Measurements from ENCODE around the gene USP48. TPM values are rescaled to one million over a fixed set of nuclear protein-coding genes. Genes with fewer than 3 reads are reported as not detected.
A peak's percentile ranks its signal among the peaks of the same experiment; 100 is the strongest.

The USP48 gene
- total and polyA plus RNA-seq, 2 of the 4 experiments (the other 2 are of a cell fraction), result 24.7 to 25.0 TPM

DNA sequence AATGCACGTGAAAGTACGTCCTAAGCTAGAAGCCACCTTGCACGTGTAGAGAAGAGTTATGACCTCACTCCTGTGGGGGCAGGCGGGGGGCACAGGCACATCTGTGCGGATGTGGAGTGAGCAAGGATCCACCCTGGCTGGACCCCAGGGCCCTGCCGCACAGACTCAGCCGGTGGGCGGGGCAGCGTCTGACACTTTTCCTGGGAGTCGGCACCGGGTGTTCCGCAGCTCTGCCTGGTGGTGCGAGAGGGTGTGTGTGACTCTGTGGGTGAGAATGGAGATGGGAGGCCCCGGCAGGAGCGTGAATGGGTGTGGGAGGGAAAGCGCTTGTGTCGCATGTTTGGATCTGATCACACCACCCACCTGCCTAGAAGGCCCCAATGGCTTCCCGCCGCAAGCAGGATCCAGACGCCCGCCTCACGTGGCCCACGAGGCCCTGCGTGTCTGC, 143.3 kb downstream of the USP48 start:
- no peaks in the 10 kb centered on the region for H3K9me3 ChIP-seq (ENCODE audit: control insufficient read depth, insufficient read depth, low read length)
- no peak overlapping the region for H2BK5ac ChIP-seq (ENCODE audit: low read depth, low read length, poor library complexity, severe bottlenecking)
- ATAC-seq (ENCODE audit: low read depth) (no peak), DNase-seq (no peak)
- H3K36me3 ChIP-seq (ENCODE audit: control insufficient read depth, insufficient read depth, low read length), result no peaks in the 10 kb centered on the region
- 0 out of 2 replicates have a peak, but pooled peaks cover 5% of the 10 kb centered on the region for H4K20me1 ChIP-seq (ENCODE audit: insufficient read depth, low read length)
- H4K5ac ChIP-seq (ENCODE audit: low read depth, low read length), result no peak overlapping the region
- no peak overlapping the region for H3K23ac ChIP-seq (ENCODE audit: low read depth, low read length)
- H2AFZ ChIP-seq (replicated peaks; ENCODE audit: low read length, poor library complexity), result peak overlapping the region; percentile 72
- CTCF ChIA-PET, result no interaction called here
- no peak overlapping the region for H3K4me3 ChIP-seq (ENCODE audit: insufficient read depth, low read depth, low read length)
- intact Hi-C loops (cut with micrococcal nuclease), result no loop called here
- no peak overlapping the region for H3K4me2 ChIP-seq (ENCODE audit: low read depth, low read length)
- H2BK20ac ChIP-seq (ENCODE audit: low read depth, low read length), result no peak overlapping the region
- H3K9ac ChIP-seq (ENCODE audit: low read depth, low read length), result no peak overlapping the region
- H3K27me3 ChIP-seq (ENCODE audit: control insufficient read depth, insufficient read depth, low read length), result peaks cover 31% of the 10 kb centered on the region
- H3K9me1 ChIP-seq (ENCODE audit: insufficient read depth, low read length), result peaks cover 8% of the 10 kb centered on the region; the same call in 1 of the 2 replicates
- H2BK120ac ChIP-seq (ENCODE audit: low read depth, low read length), result no peak overlapping the region
- in situ Hi-C loops (cut with MboI; ENCODE audit: low sequenced_read_pairs), result no loop called here
- 32% methylated on average over 11 of the region's 24 CpGs; no CpG with 5 or more reads in 1 of the 2 experiments for WGBS, 2 experiments (ENCODE audit: extremely low coverage in 2 of 2, insufficient read length in 1 of 2)
- no peak overlapping the region for H3K14ac ChIP-seq (replicated peaks; ENCODE audit: low read depth, low read length)
- dilution Hi-C loops (cut with HindIII; ENCODE audit: low sequenced_read_pairs, unreplicated experiment), result no loop called here
- no peaks in the 10 kb centered on the region for H3K79me1 ChIP-seq (ENCODE audit: low read depth in 1 of 2, low read length in 2 of 2)
- H4K8ac ChIP-seq (ENCODE audit: low read depth in 2 of 2, low read length in 2 of 2), result no peak overlapping the region
- no peak overlapping the region for H3K18ac ChIP-seq (ENCODE audit: low read depth, low read length)
- BruUV-seq (replicated peaks), result no TSS peak
- H2AK5ac ChIP-seq (ENCODE audit: low read depth, low read length), result no peak overlapping the region; the same call in 1 of the 2 replicates
- peaks cover 5% of the 10 kb centered on the region; the same call in 1 of the 2 replicates for H3K4me1 ChIP-seq (ENCODE audit: control insufficient read depth, insufficient read depth, low read length)
- POLR2A ChIA-PET (ENCODE audit: unreplicated experiment), result no interaction called here
- no peak overlapping the region for H2BK15ac ChIP-seq (ENCODE audit: low read depth, low read length)
- H3K56ac ChIP-seq (ENCODE audit: extremely low read depth, insufficient read depth, low read length), result no peak overlapping the region
- H3K27ac ChIP-seq (ENCODE audit: insufficient read depth, low read length), result no peak overlapping the region
- H3K4ac ChIP-seq (ENCODE audit: low read depth, low read length), result no peak overlapping the region
- TF ChIP-seq BHLHE40 (IDR thresholded peaks at IDR 0.05; ENCODE audit: low read depth, low read length), result peak; percentile 26; the same call in 1 of the 2 replicates
- no peak for TF ChIP-seq CEBPB (IDR thresholded peaks at IDR 0.05; ENCODE audit: low read depth, low read length)
- TF ChIP-seq CHD1 (IDR thresholded peaks at IDR 0.05; ENCODE audit: low read depth, low read length), result no peak
- no peak overlapping the region for H4K91ac ChIP-seq (ENCODE audit: insufficient read depth, low read depth, low read length)
- peak overlapping the region; percentile 42 for H2AK9ac ChIP-seq (replicated peaks; ENCODE audit: low read depth, low read length, poor library complexity)

Measured in IMR-90 (cell line).